CD4-positive, alpha-beta T cell (primary cell): ENCODE results near the gene POPDC3. TPM values are rescaled to one million over a fixed set of nuclear protein-coding genes. Genes with fewer than 3 reads are reported as not detected.

Experiments used
- ATAC-seq: fragments of 200-7000 bp; cut with Tn5 transposase; one replicate; pipeline ENCODE4 v1.10.0; 2022; ENCODE audit warnings: mild to moderate bottlenecking; ENCODE audit not compliant: poor library complexity
- CTCF ChIA-PET: fragments of 350-600 bp; sonication (Branson Sonifier 250); formaldehyde crosslinking; loops from one replicate; lab custom pipeline; 2021; ENCODE audit warnings: antibody characterized with exemption, inconsistent platforms; lab: Charles Lee
- POLR2A ChIA-PET: fragments of 350-600 bp; sonication (Branson Sonifier 250); formaldehyde crosslinking; loops from one replicate; lab custom pipeline; 2021; ENCODE audit warnings: antibody characterized with exemption, inconsistent platforms; lab: Charles Lee
- DNase-seq, 14 experiments: peaks; one replicate each; pipeline ENCODE4 v3.0.0-alpha.2; 2013 to 2020; ENCODE audit warnings: mixed read lengths in 2 of 14
- H3K27ac ChIP-seq, 2 donors: one replicate each; pipeline versions ENCODE4 v1.5.1 to v1.7.0; 2013; ENCODE audit warnings: low read length in 2 of 2, low read depth in 1 of 2, mild to moderate bottlenecking in 1 of 2
- H3K27me3 ChIP-seq, 2 experiments: 1 replicate in 1 of 2; 2 replicates in 1 of 2; pipeline versions ENCODE4 v1.6.1 to v1.7.0; 2013; ENCODE audit warnings: low read length in 2 of 2, control low read depth in 1 of 2, mild to moderate bottlenecking in 1 of 2, moderate library complexity in 1 of 2; ENCODE audit not compliant: insufficient read depth in 2 of 2, control insufficient read depth in 1 of 2
- H3K36me3 ChIP-seq: one replicate; pipeline ENCODE4 v1.6.1; 2013; ENCODE audit warnings: low read length, control low read depth; ENCODE audit not compliant: insufficient read depth
- H3K4me1 ChIP-seq: one replicate; pipeline ENCODE4 v1.6.1; 2013; ENCODE audit warnings: low read length, control low read depth; ENCODE audit not compliant: insufficient read depth
- H3K4me3 ChIP-seq: one replicate; pipeline ENCODE4 v1.5.1; 2013; ENCODE audit warnings: mild to moderate bottlenecking, low read length, moderate library complexity
- H3K9me3 ChIP-seq, 2 experiments: 1 replicate in 1 of 2; 2 replicates in 1 of 2; pipeline versions ENCODE4 v1.6.1 to v1.7.0; 2013; ENCODE audit warnings: low read length in 2 of 2, mild to moderate bottlenecking in 2 of 2, control low read depth in 1 of 2, moderate library complexity in 1 of 2; ENCODE audit not compliant: control insufficient read depth in 1 of 2, insufficient read depth in 1 of 2
- H3K27ac Mint-ChIP-seq: one replicate; pipeline ENCODE4 v1.8.0; 2020; ENCODE audit warnings: mixed read lengths
- H3K27me3 Mint-ChIP-seq: one replicate; pipeline ENCODE4 v1.8.0; 2021; ENCODE audit warnings: mixed read lengths
- H3K36me3 Mint-ChIP-seq: one replicate; pipeline ENCODE4 v1.8.0; 2021; ENCODE audit warnings: low read depth, mixed read lengths
- H3K4me1 Mint-ChIP-seq: one replicate; pipeline ENCODE4 v1.8.0; 2021; ENCODE audit warnings: low read depth, mixed read lengths
- H3K4me3 Mint-ChIP-seq: one replicate; pipeline ENCODE4 v1.8.0; 2020; ENCODE audit warnings: mild to moderate bottlenecking, mixed read lengths
- H3K9me3 Mint-ChIP-seq: one replicate; pipeline ENCODE4 v1.8.0; 2020; ENCODE audit warnings: mixed read lengths
- CTCF ChIP-seq: fragments of 200-600 bp; IDR thresholded peaks from one replicate; pipeline ENCODE4 v1.8.0; 2022; ENCODE audit warnings: antibody characterized with exemption, mild to moderate bottlenecking
- intact Hi-C, 2 experiments: fragments of 100-400 bp; cut with DNase I in 1 of 2; cut with micrococcal nuclease in 1 of 2; formaldehyde crosslinking; loops; one replicate each; pipeline versions ENCODE4 v1.15.1 to v1.9.0; 2023 to 2025; cut with DNase I, micrococcal nuclease
- total RNA-seq, 174 experiments: library from RNA in 2 of 174; stranded (reverse) in 2 of 174; gene quantifications; one replicate each; pipeline ENCODE4 v1.2.3 and lab custom pipeline; 2021 to 2026

POPDC3 gene
- total RNA-seq, 2 experiments from 2014 or later, result not detected

DNA sequence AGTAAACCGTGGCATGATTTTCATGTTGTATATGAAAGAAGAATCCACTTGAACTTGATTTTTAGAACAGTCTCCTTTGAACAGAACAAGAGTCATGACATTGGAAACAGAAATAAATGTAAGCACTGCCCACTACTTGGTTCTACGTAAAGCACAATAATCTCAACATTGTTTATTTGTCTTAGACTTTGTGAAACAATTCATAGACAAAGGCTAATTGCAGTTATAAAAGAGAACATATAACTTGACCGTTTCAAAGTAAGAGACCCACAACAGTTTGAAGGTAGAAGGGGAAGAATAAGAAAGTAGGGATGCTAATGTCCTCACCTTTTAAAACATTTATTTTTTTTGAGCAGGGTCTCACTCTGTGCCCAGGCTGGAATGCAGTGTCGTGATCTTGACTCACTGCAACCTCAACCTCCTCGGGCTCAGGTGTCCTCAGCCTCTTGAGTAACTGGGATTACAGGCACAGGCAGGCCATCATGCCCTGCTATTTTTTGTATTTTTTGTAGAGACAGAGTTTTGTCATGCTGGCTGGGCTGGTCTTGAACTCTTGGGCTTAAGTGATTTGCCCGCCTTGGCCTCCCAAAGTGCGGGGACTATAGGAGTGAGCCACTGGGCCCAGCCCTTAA lies 71.1 kb downstream of the POPDC3 start:
- peaks cover 22% of the 10 kb centered on the region for H3K27me3 Mint-ChIP-seq
- TF ChIP-seq CTCF, result no peak
- no peaks in the 10 kb centered on the region for H3K36me3 ChIP-seq
- no peaks in the 10 kb centered on the region for H3K36me3 Mint-ChIP-seq
- no peaks in the 10 kb centered on the region for H3K4me1 ChIP-seq
- ChIA-PET POLR2A (no interaction called here), CTCF (no interaction called here)
- H3K27ac ChIP-seq, result no peak overlapping the region
- ATAC-seq (no peak), DNase-seq (no peak)
- intact Hi-C loops, result no loop called here
- no peak overlapping the region for H3K4me3 Mint-ChIP-seq
- H3K9me3 Mint-ChIP-seq, result no peaks in the 10 kb centered on the region
- no peaks in the 10 kb centered on the region for H3K4me1 Mint-ChIP-seq
- H3K4me3 ChIP-seq, result no peak overlapping the region
- H3K27ac Mint-ChIP-seq, result no peak overlapping the region
- no peaks in the 10 kb centered on the region for H3K9me3 ChIP-seq
- H3K27me3 ChIP-seq, result peaks cover 0 to 7% of the 10 kb centered on the region in 2 experiments

Other genes starting within 250 kb of the POPDC3 start
- not detected for gene LIN28B, start 222.9 kb downstream of the POPDC3 start, total RNA-seq
- 10 to 100 TPM; 14.9 to 15.6 TPM for gene PREP, start 223.1 kb upstream of the POPDC3 start, total RNA-seq